WTC11 (cell line): Measurements from ENCODE around the gene ME2. TPM values are rescaled to one million over a fixed set of nuclear protein-coding genes. Genes with fewer than 3 reads are reported as not detected.
A peak's percentile ranks its signal among the peaks of the same experiment; 100 is the strongest.

Experiments
- ATAC-seq: fragments of 200-7000 bp; cut with Tn5 transposase; 2 replicates; pipeline ENCODE4 v1.10.0; 2021; ENCODE audit warnings: mild to moderate bottlenecking, moderate library complexity
- CTCF ChIA-PET: fragments of 300-600 bp; sonication (Branson Sonifier 250); formaldehyde crosslinking; loops from one replicate; lab custom pipeline; 2021; ENCODE audit warnings: antibody characterized with exemption; lab: Charles Lee
- POLR2A ChIA-PET: fragments of 350-600 bp; sonication (Branson Sonifier 250); formaldehyde crosslinking; loops from one replicate; lab custom pipeline; 2021; ENCODE audit warnings: antibody characterized with exemption; lab: Charles Lee
- DNase-seq: peaks from one replicate; pipeline ENCODE4 v3.0.0; 2021; ENCODE audit warnings: low spot score
- H3K27ac Mint-ChIP-seq: 2 replicates; pipeline ENCODE4 v1.8.0; 2021; ENCODE audit warnings: mixed read lengths
- H3K27me3 Mint-ChIP-seq: 2 replicates; pipeline ENCODE4 v1.8.0; 2021; ENCODE audit warnings: low read depth, mild to moderate bottlenecking, moderate library complexity, mixed read lengths
- H3K36me3 Mint-ChIP-seq: 2 replicates; pipeline ENCODE4 v1.8.0; 2021; ENCODE audit warnings: mixed read lengths
- H3K4me1 Mint-ChIP-seq: 2 replicates; pipeline ENCODE4 v1.8.0; 2022; ENCODE audit warnings: mixed read lengths
- H3K4me3 Mint-ChIP-seq: 2 replicates; pipeline ENCODE4 v1.8.0; 2021; ENCODE audit warnings: mild to moderate bottlenecking, moderate library complexity, mixed read lengths
- H3K9me3 Mint-ChIP-seq: 2 replicates; pipeline ENCODE4 v1.8.0; 2021; ENCODE audit warnings: mixed read lengths
- CREB1 ChIP-seq: sonication (generic); formaldehyde crosslinking; IDR thresholded peaks from 2 replicates; pipeline ENCODE4 v1.8.0; 2023; ENCODE audit warnings: mild to moderate bottlenecking, missing genetic modification reagents
- ETV6 ChIP-seq: sonication (generic); formaldehyde crosslinking; IDR thresholded peaks from 2 replicates; pipeline ENCODE4 v1.8.1; 2022; ENCODE audit warnings: mild to moderate bottlenecking, missing genetic modification reagents
- FOXK1 ChIP-seq: sonication (generic); formaldehyde crosslinking; IDR thresholded peaks from 2 replicates; pipeline ENCODE4 v1.8.0; 2022; ENCODE audit warnings: mild to moderate bottlenecking, moderate library complexity, missing genetic modification reagents
- IRF2 ChIP-seq: sonication (generic); formaldehyde crosslinking; IDR thresholded peaks from 2 replicates; pipeline ENCODE4 v1.8.0; 2022; ENCODE audit warnings: low read depth, missing genetic modification reagents, borderline replicate concordance
- JUN ChIP-seq: sonication (generic); formaldehyde crosslinking; IDR thresholded peaks from 2 replicates; pipeline ENCODE4 v1.8.0; 2023; ENCODE audit warnings: mild to moderate bottlenecking, missing genetic modification reagents
- KAT7 ChIP-seq: sonication (generic); formaldehyde crosslinking; IDR thresholded peaks from 2 replicates; pipeline ENCODE4 v1.8.1; 2023; ENCODE audit warnings: missing genetic modification reagents, mild to moderate bottlenecking, borderline replicate concordance
- MYBL2 ChIP-seq: sonication (generic); formaldehyde crosslinking; IDR thresholded peaks from 2 replicates; pipeline ENCODE4 v1.8.1; 2023; ENCODE audit warnings: mild to moderate bottlenecking, moderate library complexity, missing genetic modification reagents
- NR2C2 ChIP-seq: sonication (generic); formaldehyde crosslinking; IDR thresholded peaks from 2 replicates; pipeline ENCODE4 v1.8.0; 2022; ENCODE audit warnings: mild to moderate bottlenecking, missing genetic modification reagents
- RORB ChIP-seq: fragments of 250-450 bp; sonication (Bioruptor Pico); IDR thresholded peaks from 2 replicates; pipeline ENCODE4 v1.9.0; 2021; ENCODE audit warnings: mild to moderate bottlenecking
- ZNF263 ChIP-seq: sonication (generic); formaldehyde crosslinking; IDR thresholded peaks from 2 replicates; pipeline ENCODE4 v1.8.1; 2022; ENCODE audit warnings: low read depth, mild to moderate bottlenecking, moderate library complexity, missing genetic modification reagents
- total RNA-seq: library from RNA; stranded (reverse); gene quantifications from 3 replicates; pipeline ENCODE4 v1.2.3, GENCODE V29; 2021
- TF ChIP-seq, protein P1 (sequence below): fragments of 250-450 bp; sonication (Bioruptor Pico); IDR thresholded peaks from 2 replicates; pipeline ENCODE4 v2.1.2; 2022; ENCODE audit warnings: mild to moderate bottlenecking, moderate library complexity
- TF ChIP-seq, protein P2 (sequence below): sonication (generic); formaldehyde crosslinking; IDR thresholded peaks from 2 replicates; pipeline ENCODE4 v1.8.1; 2022; ENCODE audit warnings: low read depth, mild to moderate bottlenecking, moderate library complexity, missing genetic modification reagents, borderline replicate concordance
- TF ChIP-seq, protein P3 (sequence below): sonication (generic); formaldehyde crosslinking; IDR thresholded peaks from 2 replicates; pipeline ENCODE4 v1.8.1; 2022; ENCODE audit warnings: missing genetic modification reagents, borderline replicate concordance
- TF ChIP-seq, protein P4 (sequence below): sonication (generic); formaldehyde crosslinking; IDR thresholded peaks from 2 replicates; pipeline ENCODE4 v1.8.1; 2022; ENCODE audit warnings: mild to moderate bottlenecking, missing genetic modification reagents, moderate library complexity, borderline replicate concordance
- TF ChIP-seq, protein P5 (sequence below): sonication (generic); formaldehyde crosslinking; IDR thresholded peaks from 2 replicates; pipeline ENCODE4 v1.8.1; 2023; ENCODE audit warnings: mild to moderate bottlenecking, missing genetic modification reagents, moderate library complexity
- TF ChIP-seq, protein P6 (sequence below): sonication (generic); formaldehyde crosslinking; IDR thresholded peaks from 2 replicates; pipeline ENCODE4 v1.8.1; 2023; ENCODE audit warnings: mild to moderate bottlenecking, missing genetic modification reagents

Gene ME2
- total RNA-seq, 1 experiment from 2014 or later: 57.0 TPM

DNA sequence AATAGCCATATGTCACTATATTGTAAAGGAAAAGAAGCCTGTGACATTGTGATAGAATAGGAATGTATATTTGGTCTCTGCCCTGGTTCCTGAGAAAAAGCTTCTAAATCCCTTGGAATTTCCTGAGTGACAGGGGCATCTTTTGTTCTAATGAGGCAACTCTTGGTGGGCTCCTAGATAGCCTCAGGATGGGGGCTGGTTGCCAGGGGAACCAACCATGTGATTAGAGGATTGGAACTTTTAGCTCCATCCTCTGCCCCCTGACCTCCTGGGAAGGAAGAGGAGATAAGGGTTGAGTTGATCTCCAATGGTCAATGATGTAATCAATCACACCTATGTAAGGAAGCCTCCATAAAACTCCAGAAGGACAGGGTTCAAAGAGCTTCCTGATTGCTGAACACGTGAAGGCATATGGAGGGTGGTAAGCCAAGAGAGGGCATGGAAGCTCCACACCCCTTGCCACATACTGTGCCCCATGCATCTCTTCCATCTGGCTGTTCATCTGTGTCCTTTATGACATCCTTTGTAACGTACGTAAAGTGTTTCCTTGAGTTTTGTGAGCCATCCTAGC, 2.9 kb upstream of the ME2 start (continued):
- TF ChIP-seq, protein P1, sequence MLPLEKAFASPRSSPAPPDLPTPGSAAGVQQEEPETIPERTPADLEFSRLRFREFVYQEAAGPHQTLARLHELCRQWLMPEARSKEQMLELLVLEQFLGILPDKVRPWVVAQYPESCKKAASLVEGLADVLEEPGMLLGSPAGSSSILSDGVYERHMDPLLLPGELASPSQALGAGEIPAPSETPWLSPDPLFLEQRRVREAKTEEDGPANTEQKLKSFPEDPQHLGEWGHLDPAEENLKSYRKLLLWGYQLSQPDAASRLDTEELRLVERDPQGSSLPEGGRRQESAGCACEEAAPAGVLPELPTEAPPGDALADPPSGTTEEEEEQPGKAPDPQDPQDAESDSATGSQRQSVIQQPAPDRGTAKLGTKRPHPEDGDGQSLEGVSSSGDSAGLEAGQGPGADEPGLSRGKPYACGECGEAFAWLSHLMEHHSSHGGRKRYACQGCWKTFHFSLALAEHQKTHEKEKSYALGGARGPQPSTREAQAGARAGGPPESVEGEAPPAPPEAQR (CRISPR knock-in tag): no peak
- TF ChIP-seq, protein P2, sequence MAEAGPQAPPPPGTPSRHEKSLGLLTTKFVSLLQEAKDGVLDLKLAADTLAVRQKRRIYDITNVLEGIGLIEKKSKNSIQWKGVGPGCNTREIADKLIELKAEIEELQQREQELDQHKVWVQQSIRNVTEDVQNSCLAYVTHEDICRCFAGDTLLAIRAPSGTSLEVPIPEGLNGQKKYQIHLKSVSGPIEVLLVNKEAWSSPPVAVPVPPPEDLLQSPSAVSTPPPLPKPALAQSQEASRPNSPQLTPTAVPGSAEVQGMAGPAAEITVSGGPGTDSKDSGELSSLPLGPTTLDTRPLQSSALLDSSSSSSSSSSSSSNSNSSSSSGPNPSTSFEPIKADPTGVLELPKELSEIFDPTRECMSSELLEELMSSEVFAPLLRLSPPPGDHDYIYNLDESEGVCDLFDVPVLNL (CRISPR knock-in tag): no peak
- TF ChIP-seq ZNF263 (CRISPR knock-in tag): no peak

DNA sequence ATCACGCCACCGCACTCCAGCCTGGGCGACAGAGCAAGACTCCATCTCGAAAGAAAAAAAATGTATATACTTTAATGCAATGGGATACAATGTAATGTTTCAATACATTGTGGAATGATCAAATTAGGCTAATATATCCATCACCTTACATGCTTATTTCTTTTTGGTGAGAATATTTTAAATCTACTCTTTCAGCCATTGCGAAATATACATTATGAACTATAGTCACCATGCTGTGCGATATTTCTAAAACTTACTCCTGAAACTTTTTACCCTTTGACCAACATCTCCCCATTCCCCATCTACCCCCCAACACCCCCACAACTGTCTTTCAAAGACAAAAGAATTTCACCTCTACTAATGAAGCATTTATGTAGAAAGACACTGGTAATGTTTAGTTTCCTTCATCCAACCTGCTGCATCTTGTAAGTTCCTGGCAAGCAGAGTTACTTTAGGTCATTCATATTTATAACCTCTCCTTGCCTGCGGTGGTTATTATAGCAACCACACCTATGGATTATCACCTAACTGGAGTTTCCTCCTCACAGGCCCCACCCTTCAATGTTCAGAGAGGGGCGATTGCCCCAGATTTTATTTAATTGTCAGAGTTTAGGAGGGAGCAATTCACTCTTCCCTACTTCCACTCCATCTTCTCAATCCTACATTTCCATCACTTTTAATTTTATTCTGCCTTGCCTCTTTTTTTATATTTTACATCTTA, 1.2 kb upstream of the ME2 start:
- DNase-seq (no peak), ATAC-seq (no peak)
- Mint-ChIP-seq H3K9me3 (no peaks in the 10 kb centered on the region), H3K27ac (no peak overlapping the region), H3K4me1 (peaks cover 17% of the 10 kb centered on the region), H3K4me3 (peak overlapping the region; percentile 85), H3K27me3 (no peaks in the 10 kb centered on the region), H3K36me3 (no peaks in the 10 kb centered on the region)
- ChIA-PET CTCF (interaction anchor here (1.1 to 1.6 kb wide), 3 partner anchors 58 to 152 kb away, joined by 3 to 5 read pairs (median 4); partner anchors contain the start of gene SMAD4), POLR2A (interaction anchor here (1.3 to 1.9 kb wide), 3 partner anchors 10 to 152 kb away, joined by 5 to 12 read pairs (median 11); partner anchors contain the start of genes ELAC1 and SMAD4)
- TF ChIP-seq NR2C2 (CRISPR knock-in tag): no peak
- no peak for TF ChIP-seq MYBL2 (CRISPR knock-in tag)
- TF ChIP-seq IRF2 (CRISPR knock-in tag): no peak
- TF ChIP-seq, protein P3, sequence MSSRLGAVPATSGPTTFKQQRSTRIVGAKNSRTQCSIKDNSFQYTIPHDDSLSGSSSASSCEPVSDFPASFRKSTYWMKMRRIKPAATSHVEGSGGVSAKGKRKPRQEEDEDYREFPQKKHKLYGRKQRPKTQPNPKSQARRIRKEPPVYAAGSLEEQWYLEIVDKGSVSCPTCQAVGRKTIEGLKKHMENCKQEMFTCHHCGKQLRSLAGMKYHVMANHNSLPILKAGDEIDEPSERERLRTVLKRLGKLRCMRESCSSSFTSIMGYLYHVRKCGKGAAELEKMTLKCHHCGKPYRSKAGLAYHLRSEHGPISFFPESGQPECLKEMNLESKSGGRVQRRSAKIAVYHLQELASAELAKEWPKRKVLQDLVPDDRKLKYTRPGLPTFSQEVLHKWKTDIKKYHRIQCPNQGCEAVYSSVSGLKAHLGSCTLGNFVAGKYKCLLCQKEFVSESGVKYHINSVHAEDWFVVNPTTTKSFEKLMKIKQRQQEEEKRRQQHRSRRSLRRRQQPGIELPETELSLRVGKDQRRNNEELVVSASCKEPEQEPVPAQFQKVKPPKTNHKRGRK: no peak
- no peak for TF ChIP-seq ETV6
- TF ChIP-seq JUN (CRISPR knock-in tag): no peak
- no peak for TF ChIP-seq RORB
- no peak for TF ChIP-seq CREB1 (CRISPR knock-in tag)
- TF ChIP-seq KAT7: no peak
- TF ChIP-seq, protein P4, sequence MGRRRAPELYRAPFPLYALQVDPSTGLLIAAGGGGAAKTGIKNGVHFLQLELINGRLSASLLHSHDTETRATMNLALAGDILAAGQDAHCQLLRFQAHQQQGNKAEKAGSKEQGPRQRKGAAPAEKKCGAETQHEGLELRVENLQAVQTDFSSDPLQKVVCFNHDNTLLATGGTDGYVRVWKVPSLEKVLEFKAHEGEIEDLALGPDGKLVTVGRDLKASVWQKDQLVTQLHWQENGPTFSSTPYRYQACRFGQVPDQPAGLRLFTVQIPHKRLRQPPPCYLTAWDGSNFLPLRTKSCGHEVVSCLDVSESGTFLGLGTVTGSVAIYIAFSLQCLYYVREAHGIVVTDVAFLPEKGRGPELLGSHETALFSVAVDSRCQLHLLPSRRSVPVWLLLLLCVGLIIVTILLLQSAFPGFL (CRISPR knock-in tag): no peak
- TF ChIP-seq, protein P5, sequence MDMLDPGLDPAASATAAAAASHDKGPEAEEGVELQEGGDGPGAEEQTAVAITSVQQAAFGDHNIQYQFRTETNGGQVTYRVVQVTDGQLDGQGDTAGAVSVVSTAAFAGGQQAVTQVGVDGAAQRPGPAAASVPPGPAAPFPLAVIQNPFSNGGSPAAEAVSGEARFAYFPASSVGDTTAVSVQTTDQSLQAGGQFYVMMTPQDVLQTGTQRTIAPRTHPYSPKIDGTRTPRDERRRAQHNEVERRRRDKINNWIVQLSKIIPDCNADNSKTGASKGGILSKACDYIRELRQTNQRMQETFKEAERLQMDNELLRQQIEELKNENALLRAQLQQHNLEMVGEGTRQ (CRISPR knock-in tag): no peak
- TF ChIP-seq, protein P6, sequence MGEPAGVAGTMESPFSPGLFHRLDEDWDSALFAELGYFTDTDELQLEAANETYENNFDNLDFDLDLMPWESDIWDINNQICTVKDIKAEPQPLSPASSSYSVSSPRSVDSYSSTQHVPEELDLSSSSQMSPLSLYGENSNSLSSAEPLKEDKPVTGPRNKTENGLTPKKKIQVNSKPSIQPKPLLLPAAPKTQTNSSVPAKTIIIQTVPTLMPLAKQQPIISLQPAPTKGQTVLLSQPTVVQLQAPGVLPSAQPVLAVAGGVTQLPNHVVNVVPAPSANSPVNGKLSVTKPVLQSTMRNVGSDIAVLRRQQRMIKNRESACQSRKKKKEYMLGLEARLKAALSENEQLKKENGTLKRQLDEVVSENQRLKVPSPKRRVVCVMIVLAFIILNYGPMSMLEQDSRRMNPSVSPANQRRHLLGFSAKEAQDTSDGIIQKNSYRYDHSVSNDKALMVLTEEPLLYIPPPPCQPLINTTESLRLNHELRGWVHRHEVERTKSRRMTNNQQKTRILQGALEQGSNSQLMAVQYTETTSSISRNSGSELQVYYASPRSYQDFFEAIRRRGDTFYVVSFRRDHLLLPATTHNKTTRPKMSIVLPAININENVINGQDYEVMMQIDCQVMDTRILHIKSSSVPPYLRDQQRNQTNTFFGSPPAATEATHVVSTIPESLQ (CRISPR knock-in tag): no peak
- TF ChIP-seq FOXK1 (CRISPR knock-in tag): no peak
